WI38 (cell line): ENCODE data around the gene EDNRA.

Experiments
- H3K4me3 ChIP-seq: 2 replicates; pipeline ENCODE4 v1.5.1; 2011; ENCODE audit warnings: low read depth, mild to moderate bottlenecking, control low read depth, low read length
- TF ChIP-seq, protein P1 (sequence below): IDR thresholded peaks from 2 replicates; pipeline ENCODE4 v1.5.1; 2012; ENCODE audit warnings: low read depth, mild to moderate bottlenecking, control low read depth, low read length

EDNRA gene

DNA sequence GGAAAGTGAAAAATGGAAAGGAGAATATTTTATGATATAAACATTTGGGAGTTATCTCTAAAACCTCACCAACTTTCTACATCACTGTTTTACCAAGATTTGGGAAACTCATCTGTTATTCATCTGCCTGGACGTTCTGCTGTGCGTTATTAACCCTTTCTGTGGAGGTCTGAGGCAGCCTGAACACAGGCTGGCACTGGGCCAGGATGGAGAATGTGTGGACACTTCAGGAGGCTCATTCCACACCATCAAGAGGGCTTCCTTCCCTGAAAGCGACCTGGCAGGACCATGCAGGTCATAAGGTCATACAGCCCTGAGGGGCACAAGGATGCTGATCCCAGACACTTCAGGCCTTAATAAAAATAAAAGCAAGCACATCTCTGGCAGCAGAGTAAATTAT, 105.1 kb downstream of the EDNRA start:
- no peak overlapping the region for H3K4me3 ChIP-seq
- TF ChIP-seq, protein P1, sequence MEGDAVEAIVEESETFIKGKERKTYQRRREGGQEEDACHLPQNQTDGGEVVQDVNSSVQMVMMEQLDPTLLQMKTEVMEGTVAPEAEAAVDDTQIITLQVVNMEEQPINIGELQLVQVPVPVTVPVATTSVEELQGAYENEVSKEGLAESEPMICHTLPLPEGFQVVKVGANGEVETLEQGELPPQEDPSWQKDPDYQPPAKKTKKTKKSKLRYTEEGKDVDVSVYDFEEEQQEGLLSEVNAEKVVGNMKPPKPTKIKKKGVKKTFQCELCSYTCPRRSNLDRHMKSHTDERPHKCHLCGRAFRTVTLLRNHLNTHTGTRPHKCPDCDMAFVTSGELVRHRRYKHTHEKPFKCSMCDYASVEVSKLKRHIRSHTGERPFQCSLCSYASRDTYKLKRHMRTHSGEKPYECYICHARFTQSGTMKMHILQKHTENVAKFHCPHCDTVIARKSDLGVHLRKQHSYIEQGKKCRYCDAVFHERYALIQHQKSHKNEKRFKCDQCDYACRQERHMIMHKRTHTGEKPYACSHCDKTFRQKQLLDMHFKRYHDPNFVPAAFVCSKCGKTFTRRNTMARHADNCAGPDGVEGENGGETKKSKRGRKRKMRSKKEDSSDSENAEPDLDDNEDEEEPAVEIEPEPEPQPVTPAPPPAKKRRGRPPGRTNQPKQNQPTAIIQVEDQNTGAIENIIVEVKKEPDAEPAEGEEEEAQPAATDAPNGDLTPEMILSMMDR: no peak

DNA sequence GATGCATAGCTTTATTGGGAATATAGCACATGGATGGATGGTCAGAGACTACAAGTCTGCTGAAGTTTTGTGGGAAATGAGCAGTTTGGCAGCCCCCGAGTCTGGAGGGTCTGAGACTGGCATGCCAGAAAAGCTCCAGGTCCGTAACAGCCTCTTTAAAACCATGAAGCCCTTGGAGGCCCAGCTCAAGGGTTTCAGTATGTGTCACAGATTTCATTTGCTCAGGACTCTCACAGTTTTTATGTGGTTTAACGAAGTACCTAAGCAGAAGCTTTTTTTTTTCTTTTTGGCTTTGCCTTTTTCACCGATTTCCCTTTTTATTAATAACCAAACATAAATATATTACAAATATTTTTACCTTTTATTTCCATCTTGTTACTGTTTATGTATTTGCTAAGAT, 105.7 kb downstream of the EDNRA start:
- TF ChIP-seq, protein P1: no peak
- H3K4me3 ChIP-seq: no peak overlapping the region

DNA sequence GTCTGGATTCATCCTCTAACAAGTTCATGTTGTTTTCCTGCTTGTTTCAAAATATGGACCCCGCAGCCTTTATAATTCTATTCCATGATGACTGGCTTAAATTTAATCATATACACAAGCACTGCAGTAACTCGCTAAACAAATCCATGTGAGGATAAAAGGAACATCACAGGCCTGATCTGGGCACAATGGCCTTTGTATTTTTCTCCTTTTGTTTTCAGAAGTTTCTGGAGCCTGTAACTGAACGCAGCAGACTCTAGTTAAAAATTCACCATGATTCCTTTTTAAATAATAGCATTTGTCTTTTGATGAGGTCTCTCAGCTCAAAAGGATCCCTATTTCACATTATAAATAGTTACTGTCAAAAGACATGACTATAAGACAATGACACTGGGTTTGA, 106.1 kb downstream of the EDNRA start:
- TF ChIP-seq, protein P1: no peak
- H3K4me3 ChIP-seq: no peak overlapping the region

DNA sequence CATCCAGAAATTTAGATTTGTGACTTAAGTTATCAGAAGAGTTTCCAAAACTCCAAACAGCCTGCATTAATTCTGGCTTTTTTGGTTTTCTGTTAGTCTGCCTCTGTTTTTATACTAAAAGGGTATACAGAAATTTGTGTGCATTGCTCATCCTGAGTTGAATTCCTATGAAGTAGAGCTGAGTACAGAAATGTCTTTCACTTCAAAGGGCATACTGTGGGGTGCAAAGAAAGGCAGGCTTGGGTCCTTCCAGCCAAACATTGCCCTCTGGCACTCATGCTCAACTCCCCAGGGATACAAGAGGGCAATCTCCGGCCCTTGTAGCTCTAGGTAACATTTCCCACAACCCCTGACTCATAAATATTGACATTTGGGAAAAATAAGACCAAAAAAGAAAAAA, 108.7 kb downstream of the EDNRA start:
- TF ChIP-seq, protein P1: no peak
- H3K4me3 ChIP-seq: no peak overlapping the region

DNA sequence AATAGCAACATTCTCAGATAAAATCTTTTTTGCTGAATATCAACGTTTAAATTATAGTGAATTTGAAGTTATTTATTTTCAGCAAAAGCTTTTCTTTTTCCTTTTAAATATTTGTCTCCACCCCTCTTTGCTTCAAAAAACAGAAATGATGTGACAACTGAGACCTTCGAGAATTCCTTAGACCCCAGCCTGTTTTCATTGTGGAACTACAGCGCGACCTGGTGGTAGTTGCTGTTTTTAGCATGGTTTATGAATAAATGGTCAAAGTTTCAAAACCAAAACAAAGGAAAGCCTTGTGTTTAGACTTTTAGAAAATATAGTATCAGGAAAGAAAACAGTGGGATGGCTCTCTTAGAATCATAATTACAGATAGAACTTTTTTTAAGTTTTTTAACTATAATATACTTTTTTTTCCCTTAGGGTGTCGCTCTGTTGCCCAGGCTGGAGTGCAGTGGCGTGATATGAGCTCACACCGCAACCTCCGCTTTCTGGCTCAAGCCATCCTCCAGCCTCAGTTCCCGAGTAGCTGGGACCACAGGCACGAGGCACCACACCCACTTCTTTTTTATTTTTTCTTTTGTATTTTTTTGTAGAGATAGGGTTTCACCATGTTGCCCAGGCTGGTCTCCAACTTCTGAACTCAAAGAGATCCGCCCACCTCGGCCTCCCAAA, 109.5 kb downstream of the EDNRA start:
- TF ChIP-seq, protein P1: no peak; the same call in 1 of the 2 replicates
- H3K4me3 ChIP-seq: no peak overlapping the region

DNA sequence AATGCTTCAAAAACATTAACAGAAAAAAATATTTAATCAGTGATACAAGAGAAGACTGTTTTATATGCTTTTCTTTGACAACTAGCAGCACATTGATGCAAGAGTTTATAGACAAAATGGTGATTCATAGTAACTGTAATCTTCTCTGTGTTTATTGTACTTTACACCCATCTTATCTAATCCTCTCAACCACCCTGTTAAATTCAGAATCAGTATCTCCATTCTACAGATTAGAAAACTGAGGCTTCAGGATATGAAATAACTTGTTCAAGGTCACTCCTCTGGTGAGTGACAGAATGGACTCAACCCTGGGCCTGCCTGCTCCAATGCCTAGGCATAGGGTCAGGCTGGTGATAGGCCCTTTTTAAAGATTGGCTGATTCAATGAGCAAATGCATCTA, 110.2 kb downstream of the EDNRA start:
- no peak overlapping the region for H3K4me3 ChIP-seq
- TF ChIP-seq, protein P1: no peak

DNA sequence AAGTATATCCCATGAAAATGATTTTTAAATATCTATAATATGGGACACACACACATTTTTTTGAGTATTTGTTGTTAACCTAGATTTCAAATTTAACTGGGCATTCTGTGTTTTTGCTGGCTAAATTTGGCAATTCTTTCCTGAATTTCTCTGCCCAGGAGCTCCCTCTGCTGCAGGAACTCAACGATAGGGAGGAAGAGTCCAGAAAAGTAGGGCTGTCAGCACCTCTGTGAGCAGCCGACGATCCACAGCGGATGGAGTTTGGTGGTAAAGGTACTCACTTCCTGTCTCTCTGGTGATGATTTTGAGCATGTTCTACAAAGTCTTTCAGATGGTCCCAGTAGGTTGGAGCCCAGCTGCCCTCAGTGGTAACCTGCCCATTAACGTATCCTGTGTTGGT, 113.2 kb downstream of the EDNRA start:
- TF ChIP-seq, protein P1: no peak

More for the DNA sequence above, 113.2 kb downstream of the EDNRA start:
- H3K4me3 ChIP-seq: no peak overlapping the region
